ENCODE results near the gene PALM3. TPM values are rescaled to one million over a fixed set of nuclear protein-coding genes. Genes with fewer than 3 reads are reported as not detected.
"Not testable (repeated sequence)": the region's sequence is repeated elsewhere in the genome, so short reads cannot be mapped to it uniquely, and the experiment has no call there.

PALM3 gene
- total RNA-seq, 1 experiment from 2014 or later = 0.54 TPM

- ChIA-PET POLR2A (no interaction called here), CTCF (no interaction called here)
- intact Hi-C loops (cut with micrococcal nuclease; ENCODE audit: unreplicated experiment) = no loop called here
- DNase-seq (ENCODE audit: low read depth, low spot score) (no peak), ATAC-seq (no peak)
- BruUV-seq (replicated peaks) = no TSS peak
- TF ChIP-seq TCF7L2 (IDR thresholded peaks at IDR 0.05; ENCODE audit: low read depth, low read length) = no peak
- TF ChIP-seq SIN3A (IDR thresholded peaks at IDR 0.05; ENCODE audit: borderline replicate concordance, insufficient read depth, low read depth, low read length) = no peak
- TF ChIP-seq POLR2AphosphoS5 (IDR thresholded peaks at IDR 0.05; ENCODE audit: low read depth, low read length) = no peak
- TF ChIP-seq CTCF (IDR thresholded peaks at IDR 0.05) = no peak
- TF ChIP-seq REST (IDR thresholded peaks at IDR 0.05; ENCODE audit: insufficient read depth in 1 of 2, low read depth in 2 of 2, low read length in 1 of 2) = no peak
- H3K36me3 ChIP-seq (ENCODE audit: control insufficient read depth, insufficient read depth, low read length) = no peaks in the 10 kb centered on the region
- H3K9me3 ChIP-seq (ENCODE audit: control insufficient read depth, insufficient read depth, low read depth, low read length) = no peaks in the 10 kb centered on the region
- no peak overlapping the region for H3K4me3 ChIP-seq (ENCODE audit: low read depth in 2 of 2, low read length in 2 of 2)
- H3K27ac ChIP-seq (ENCODE audit: low read length) = no peak overlapping the region
- no peaks in the 10 kb centered on the region for H3K27me3 ChIP-seq (ENCODE audit: control insufficient read depth, insufficient read depth, low read length)
- in situ Hi-C loops (cut with HindIII; ENCODE audit: low pct_unique_long_range_greater_than_20kb, low sequenced_read_pairs) = no loop called here
- H3K4me1 ChIP-seq (ENCODE audit: control insufficient read depth, insufficient read depth, low read length) = no peaks in the 10 kb centered on the region
These were observed 22.7 kb downstream of the PALM3 start for GRCh38 chr19:14039181-14039580.

DNA sequence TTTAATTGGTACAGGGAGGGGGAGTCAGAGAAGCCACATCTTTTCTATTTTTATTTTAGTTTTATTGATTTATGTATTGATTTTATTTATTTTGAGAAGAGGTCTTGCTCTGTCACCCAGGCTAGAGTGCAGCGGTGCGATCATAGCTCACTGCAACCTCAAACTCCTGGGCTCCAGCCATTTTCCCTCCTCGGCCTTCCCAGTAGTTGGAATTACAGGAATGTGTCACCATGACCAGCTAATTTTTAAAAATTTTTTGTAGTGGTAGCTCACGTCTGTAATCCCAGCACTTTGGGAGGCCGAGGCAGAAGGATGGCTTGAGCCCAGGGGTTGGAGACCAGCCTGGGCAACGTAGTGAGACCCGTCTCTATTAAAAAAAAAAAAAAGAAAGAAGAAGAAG, 26.2 kb downstream of the PALM3 start:
- ChIA-PET CTCF (no interaction called here), POLR2A (no interaction called here)
- intact Hi-C loops (cut with micrococcal nuclease; ENCODE audit: unreplicated experiment) (no loop called here), in situ Hi-C loops (cut with HindIII; ENCODE audit: low pct_unique_long_range_greater_than_20kb, low sequenced_read_pairs) (no loop called here)
- Histone ChIP-seq H3K4me3 (ENCODE audit: low read depth in 2 of 2, low read length in 2 of 2) (no peak overlapping the region), H3K27me3 (ENCODE audit: control insufficient read depth, insufficient read depth, low read length) (no peaks in the 10 kb centered on the region), H3K36me3 (ENCODE audit: control insufficient read depth, insufficient read depth, low read length) (no peaks in the 10 kb centered on the region; the same call in 1 of the 2 replicates), H3K27ac (ENCODE audit: low read length) (no peak overlapping the region), H3K9me3 (ENCODE audit: control insufficient read depth, insufficient read depth, low read depth, low read length) (no peaks in the 10 kb centered on the region), H3K4me1 (ENCODE audit: control insufficient read depth, insufficient read depth, low read length) (no peaks in the 10 kb centered on the region)
- no TSS peak for BruUV-seq (replicated peaks)
- no peak for TF ChIP-seq POLR2AphosphoS5 (IDR thresholded peaks at IDR 0.05; ENCODE audit: low read depth, low read length)
- no peak for TF ChIP-seq TCF7L2 (IDR thresholded peaks at IDR 0.05; ENCODE audit: low read depth, low read length)
- no peak for TF ChIP-seq SIN3A (IDR thresholded peaks at IDR 0.05; ENCODE audit: borderline replicate concordance, insufficient read depth, low read depth, low read length)
- TF ChIP-seq REST (IDR thresholded peaks at IDR 0.05; ENCODE audit: insufficient read depth in 1 of 2, low read depth in 2 of 2, low read length in 1 of 2) = no peak
- no peak for TF ChIP-seq CTCF (IDR thresholded peaks at IDR 0.05)
- DNase-seq (ENCODE audit: low read depth, low spot score) = no peak
- ATAC-seq = no peak

- not testable (repeated sequence) for DNase-seq (ENCODE audit: low read depth, low spot score)
These were observed 26.7 kb downstream of the PALM3 start for GRCh38 chr19:14035159-14035558.

More at GRCh38 chr19:14035159-14035558, 26.7 kb downstream of the PALM3 start:
- H3K27me3 ChIP-seq (ENCODE audit: control insufficient read depth, insufficient read depth, low read length); ATAC-seq; POLR2A ChIA-PET; H3K27ac ChIP-seq (ENCODE audit: low read length); intact Hi-C loops (cut with micrococcal nuclease; ENCODE audit: unreplicated experiment); H3K36me3 ChIP-seq (ENCODE audit: control insufficient read depth, insufficient read depth, low read length); H3K4me3 ChIP-seq (ENCODE audit: low read depth in 2 of 2, low read length in 2 of 2); BruUV-seq (replicated peaks); in situ Hi-C loops (cut with HindIII; ENCODE audit: low pct_unique_long_range_greater_than_20kb, low sequenced_read_pairs); H3K9me3 ChIP-seq (ENCODE audit: control insufficient read depth, insufficient read depth, low read depth, low read length); H3K4me1 ChIP-seq (ENCODE audit: control insufficient read depth, insufficient read depth, low read length): not testable (repeated sequence)
- CTCF ChIA-PET = interaction anchor here (0.7 kb wide), 1 partner anchor 19 kb away, joined by 4 read pairs; no protein-coding TSS in a partner anchor

Measured in Panc1 (cell line).